Stomach (tissue), 4 donors: ENCODE results near the gene DET1.

ENCODE experiments used
- EP300 ChIP-seq: sonication (generic); formaldehyde crosslinking; IDR thresholded peaks from one replicate; pipeline ENCODE4 v1.6.1; 2017; ENCODE audit warnings: antibody characterized with exemption
- POLR2A ChIP-seq, 4 donors: fragments of 450-650 bp; IDR thresholded peaks; one replicate each; pipeline ENCODE4 v1.6.1; 2016; ENCODE audit warnings: antibody characterized with exemption in 4 of 4, control low read depth in 2 of 4, mild to moderate bottlenecking in 1 of 4, moderate library complexity in 1 of 4

DNA sequence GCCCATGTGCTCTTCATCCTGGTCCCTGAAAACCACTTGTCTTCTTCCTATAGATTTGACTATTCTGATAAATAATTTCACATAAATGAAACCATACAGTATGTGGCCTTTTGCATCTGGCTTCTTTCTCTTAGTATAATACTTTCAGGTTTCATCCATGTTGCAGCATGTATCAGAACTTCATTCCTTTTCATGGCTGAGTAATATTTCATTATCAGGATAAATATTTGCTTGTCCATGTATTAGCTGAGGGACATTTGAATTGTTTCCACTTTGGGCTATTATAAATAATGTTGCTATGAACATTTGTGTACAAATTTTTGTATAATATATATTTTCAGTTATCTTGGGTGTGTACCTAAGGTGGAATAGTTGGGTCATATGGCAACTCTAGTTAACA, 44.9 kb upstream of the DET1 start:
- TF ChIP-seq POLR2A (IDR thresholded peaks at IDR 0.05) (no peak), EP300 (no peak)
